ENCODE measurements around the gene SLCO4A1.
A peak's percentile ranks its signal among the peaks of the same experiment; 100 is the strongest.
"Not testable (repeated sequence)": the region's sequence is repeated elsewhere in the genome, so short reads cannot be mapped to it uniquely, and the experiment has no call there.

SLCO4A1 gene

DNA sequence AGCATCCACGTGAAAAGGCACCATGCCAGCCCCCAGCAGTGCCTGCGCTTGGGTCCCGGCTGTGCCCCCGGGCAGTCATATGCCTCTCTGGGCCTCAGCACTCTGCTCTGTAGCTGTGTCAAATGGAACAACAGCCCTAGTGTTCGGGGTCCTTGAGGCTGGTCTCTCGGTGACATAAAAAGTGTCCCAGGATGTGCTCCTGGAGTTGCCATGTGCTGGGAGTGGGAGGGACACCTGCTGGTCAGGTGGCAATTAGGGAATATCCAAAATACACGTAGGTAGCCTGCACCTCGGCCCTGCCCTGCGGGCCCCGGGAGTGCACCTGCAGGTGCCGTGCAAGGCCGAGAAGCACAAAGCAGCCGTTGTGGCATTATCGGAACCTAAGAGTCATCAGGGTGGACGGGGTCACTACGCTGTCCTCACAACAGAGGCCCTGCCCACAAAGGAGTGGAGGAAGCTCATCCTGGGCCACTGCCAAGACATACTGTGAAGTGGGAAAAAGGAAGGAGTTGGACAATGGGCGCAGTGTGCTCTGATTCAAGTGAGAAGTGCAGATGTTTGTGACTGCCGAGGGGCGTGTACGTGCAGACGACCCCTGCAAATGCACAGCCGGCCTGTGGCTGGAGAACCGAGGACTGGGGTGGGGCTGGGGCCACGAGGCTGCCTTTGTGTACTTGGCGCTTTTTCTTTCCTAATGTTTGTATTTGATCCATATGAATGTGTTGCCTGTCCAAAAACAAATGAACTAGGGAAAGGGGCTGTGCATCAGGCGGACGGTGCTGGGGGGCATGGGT, 24.6 kb downstream of the SLCO4A1 start:
- no peak for DNase-seq

- no peak for DNase-seq
Observed at GRCh38 chr20:62667530-62668440, 25.5 kb downstream of the SLCO4A1 start.

- DNase-seq = peak; percentile 22
Observed at GRCh38 chr20:62668441-62669027, 26.2 kb downstream of the SLCO4A1 start.

DNA sequence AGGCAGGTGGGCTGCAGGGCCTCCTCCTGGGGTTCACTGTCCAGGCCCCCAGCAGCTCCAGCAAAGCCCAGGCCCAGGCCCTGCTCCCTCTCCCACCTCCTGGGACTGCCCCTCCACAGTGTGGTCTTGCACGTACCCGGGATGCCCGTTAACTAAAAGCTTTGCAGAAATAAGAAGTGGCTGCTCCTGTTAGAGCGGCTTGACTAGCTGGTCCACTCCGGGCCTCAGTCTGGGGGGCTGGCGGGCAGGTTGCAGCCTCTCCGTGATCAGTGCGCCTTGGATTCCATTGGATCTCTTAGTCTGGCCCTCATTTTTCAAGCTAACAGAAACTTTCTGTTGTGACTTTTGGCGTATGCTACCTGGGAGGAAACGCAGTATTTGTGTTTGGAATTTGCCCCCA, 26.9 kb downstream of the SLCO4A1 start:
- no peak for DNase-seq

GRCh38 chr20:62670156-62670555, 27.9 kb downstream of the SLCO4A1 start:
- no peak for DNase-seq

DNA sequence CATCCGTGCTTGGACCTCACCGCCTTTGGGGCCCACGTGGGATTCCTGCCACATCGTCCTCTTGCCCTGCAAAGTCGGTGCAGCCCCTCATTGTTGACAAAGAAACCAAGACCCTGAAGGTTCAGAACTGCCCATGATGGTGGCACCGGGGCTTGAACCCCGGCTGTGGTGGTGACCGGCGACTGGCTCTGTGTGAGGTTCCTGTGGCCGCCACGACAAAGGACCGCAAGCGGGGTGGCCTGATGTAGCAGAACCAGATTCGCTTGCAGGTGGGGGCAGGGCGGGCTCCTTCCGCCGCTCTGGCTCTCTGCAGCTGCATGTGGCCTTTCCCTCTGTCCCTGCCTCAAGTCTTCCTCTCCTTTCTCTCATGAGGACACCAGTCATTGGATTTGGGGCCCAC, 28.7 kb downstream of the SLCO4A1 start:
- DNase-seq = no peak

- DNase-seq = no peak
Observed at GRCh38 chr20:62671765-62672164, 29.5 kb downstream of the SLCO4A1 start.

GRCh38 chr20:62674370-62674769, 32.1 kb downstream of the SLCO4A1 start:
- DNase-seq = no peak

DNA sequence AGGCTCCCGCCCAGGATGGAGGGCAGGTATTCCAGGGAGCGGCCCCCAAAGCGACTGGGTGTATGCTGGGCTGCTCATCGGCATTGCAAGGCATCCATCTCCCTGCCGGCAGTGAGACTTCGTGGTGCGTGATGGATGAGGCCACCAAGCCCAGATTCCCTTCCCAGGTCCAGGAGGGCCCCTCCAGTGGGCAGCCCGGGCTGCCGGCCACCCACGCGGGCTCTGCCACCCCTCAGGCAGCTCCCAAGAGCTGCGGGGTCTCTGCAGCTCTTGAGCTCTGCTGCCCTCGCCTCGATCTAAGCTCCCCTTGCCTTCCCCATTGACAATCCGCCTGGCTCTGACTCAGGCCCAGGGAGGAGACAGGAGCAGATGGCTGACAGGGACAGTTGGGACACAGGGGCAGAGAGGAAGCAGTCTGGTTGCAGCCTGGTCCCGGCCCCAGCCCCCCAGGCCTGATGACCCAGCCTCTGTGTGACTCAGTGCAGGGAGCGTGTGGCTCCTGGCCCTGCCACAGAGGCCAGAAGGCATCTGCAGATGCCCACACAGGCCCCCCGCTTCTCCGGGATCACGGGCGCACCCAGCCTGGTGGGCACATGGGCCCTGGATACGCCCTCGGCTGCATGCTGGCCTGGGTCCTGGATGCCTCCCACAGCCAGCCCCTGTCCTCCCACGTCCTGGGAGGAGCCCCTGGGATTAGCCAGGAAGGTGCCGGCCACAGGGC, 33.0 kb downstream of the SLCO4A1 start:
- DNase-seq = no peak

GRCh38 chr20:62675877-62676260, 33.6 kb downstream of the SLCO4A1 start:
- DNase-seq = no peak

- DNase-seq = no peak
Observed at GRCh38 chr20:62676976-62677375, 34.7 kb downstream of the SLCO4A1 start.

- no peak for DNase-seq
Observed at GRCh38 chr20:62677678-62678077, 35.4 kb downstream of the SLCO4A1 start.

DNA sequence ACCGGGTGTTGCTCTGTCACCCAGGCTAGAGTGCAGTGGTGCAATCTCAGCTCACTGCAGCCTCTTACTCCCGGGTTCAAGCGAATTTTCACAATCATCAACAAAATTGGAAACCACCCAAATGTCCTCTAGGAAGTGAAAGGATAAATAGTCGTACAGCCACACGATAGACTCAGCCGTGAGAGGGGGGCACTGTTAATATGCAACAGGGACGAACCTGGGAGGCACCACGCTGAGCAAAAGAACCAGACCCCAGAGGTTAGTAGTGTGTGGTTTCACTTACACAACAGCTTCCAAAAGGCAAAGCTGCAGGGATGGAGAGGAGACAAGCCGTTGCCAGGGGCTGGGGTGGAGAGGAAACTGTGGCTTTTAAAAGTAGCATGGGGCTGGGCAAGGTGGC, 36.2 kb downstream of the SLCO4A1 start:
- no peak for DNase-seq

- DNase-seq = no peak
Observed at GRCh38 chr20:62679978-62680589, 37.8 kb downstream of the SLCO4A1 start.

DNA sequence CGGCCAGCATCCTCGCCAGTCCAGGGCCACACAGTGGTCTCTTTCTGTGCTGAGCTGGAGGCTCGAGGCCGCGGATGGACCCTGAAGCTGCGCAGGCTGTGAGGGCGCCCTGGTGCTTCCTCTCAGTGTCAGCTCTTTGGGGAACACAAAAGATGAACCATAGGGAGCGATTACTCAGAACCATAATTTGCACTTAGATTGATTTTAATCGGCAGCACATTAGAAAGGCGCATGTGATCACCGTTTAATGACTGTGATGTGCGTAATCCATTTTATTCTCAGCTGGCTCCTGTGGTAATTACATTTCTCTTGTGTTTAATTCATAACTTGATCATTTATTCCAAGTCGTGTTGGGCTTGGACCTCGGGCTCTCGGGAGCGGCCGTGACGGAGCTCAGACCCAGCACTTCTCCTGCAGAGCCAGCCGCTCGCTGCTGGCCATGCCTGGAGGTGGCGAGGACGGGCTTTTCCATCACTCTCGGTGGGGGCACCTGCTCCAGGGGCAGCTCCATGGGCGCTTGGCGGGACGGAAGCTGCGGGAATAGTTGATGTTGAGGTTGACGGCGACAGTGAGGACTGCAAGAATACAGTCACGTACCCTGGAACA, 40.7 kb downstream of the SLCO4A1 start:
- DNase-seq = no peak

DNA sequence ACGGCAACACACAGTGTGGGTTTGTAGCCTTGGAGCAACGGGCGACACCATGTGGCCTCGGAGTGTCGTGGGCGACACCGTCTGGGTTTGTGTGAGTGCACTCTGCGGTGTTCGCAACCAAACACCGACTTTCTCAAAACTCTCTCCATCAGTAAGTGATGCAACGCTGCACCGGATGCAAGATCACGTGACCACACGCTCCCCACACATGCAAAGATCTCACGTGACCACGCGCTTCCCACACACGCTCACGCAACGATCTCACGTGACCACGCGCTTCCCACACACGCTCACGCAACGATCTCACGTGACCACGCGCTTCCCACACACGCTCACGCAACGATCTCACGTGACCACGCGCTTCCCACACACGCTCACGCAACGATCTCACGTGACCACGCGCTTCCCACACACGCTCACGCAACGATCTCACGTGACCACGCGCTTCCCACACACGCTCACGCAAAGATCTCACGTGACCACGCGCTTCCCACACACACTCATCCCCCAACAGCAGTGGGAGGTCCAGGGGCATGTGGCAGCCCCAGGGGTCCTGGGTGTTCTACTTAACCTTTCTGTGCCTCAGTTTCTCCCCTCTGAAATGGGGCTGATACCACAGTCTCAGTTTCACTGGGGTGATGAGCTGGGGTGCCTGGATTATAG, 41.5 kb downstream of the SLCO4A1 start:
- not testable (repeated sequence) for DNase-seq

DNA sequence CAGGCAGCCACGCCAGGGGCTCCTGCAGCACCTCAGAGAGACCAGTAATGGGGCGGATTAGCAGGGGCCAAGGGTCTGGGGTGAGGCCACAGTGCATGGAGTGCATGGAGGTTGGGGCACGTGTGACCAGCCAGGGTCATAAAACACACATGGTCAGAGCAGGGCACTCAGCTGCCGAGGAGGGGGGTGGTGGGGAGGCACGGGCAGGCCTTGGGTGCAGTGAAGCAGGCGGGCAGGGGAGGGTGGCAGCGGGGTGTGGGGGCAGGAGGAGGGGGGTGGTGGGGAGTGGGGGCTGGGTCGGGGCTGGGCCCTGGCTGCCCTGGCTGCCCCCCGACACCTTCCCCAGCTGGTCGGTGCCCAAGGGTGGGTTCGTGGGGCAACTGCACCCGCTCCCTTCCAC, 42.7 kb downstream of the SLCO4A1 start:
- no peak for DNase-seq

DNA sequence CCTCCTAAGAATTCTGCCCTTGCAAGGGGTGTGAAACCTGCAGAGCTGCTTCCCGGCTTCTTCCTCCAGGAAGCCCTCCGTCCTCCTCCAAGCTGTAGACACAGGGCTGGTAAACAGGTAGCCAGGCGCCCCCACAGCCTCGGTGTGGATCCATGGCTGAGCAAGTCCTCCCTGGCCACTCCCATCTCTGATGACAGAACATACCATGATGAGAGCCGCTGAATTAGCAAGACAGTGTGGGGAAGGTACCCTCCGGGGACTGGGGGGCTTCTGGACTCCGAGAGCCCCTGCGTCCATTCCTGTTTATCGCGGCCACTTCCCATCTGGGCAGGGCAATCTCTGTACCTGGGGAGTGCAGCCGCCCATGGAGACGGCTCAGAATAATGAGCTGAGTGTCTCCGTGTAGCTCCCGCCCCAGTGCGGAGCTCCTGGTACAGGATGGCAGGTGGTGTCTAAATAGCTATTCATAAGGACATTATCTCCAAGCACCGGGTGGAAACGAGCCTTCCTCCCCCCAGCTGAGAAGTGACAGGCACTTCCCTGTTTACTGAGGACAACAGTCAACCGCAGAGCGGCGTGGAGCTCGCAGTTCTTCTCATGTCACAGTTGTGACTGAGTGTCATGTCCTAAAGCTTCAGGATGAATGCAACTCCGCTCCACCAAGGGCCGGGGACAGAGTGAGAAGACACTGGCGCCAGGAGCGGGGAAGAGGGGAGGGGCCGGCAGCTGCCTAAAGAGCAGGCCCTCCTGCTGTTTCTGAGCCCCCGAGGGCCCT, 43.7 kb downstream of the SLCO4A1 start:
- no peak for DNase-seq

DNA sequence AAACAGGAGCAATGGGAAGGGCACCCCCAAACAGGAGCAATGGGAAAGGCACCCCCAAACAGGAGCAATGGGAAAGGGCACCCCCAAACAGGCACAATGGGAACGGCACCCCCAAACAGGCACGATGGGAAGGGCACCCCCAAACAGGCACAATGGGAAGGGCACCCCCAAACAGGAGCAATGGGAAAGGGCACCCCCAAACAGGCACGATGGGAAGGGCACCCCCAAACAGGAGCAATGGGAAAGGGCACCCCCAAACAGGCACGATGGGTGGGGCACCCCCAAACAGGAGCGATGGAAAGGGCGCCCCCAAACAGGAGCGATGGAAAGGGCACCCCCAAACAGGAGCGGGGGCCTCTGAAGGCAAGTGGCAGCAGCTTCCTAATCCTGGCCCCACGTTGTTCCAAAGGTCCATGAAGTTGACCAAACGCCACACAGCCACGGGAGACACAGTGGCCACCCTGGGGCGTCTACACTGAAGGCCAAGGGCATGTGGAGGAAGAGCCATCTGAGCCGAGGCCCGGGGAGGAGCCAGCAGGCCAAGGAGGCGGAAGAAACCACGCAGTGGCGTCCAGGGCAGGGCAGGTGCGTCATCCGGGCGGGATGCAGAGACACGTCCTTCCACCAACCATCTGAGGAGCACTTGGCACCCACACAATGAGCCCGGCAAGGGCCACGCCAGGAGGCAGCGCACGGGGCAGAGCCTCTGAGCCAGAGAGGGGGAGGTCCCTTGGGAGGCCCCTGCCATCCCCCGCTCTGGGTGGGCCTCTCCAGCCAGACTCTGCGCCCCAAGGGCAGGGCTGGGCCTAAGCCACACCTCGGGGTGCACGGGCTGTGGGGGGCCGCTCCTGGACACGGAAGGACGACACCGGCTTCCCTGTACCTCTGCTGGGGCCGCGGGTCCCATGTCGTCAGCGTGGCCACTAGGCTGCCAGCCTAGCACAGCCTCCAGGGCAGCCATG, 44.8 kb downstream of the SLCO4A1 start:
- DNase-seq = no peak

DNA sequence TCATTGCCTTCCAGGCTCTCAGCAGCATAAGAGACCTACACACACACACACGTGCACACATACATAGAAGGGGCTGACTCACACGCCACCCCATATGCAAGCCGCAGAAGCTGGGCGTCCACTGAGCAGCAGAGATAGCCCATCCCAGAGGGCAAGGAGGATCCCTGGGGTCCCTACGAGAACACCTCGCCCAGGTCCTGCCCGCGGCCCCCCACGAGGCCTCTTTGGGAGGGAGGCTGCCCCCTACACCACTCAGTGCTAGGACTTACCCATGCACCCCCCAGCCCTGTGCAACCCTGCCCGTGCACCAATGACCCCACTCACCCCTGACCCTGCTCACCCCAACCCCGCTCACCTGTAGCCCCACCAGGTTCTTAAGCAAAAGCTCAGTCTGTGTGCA, 45.8 kb downstream of the SLCO4A1 start:
- DNase-seq = no peak

Data from NCI-H446 treated with DMSO at 0.1 percent for 48 hours (cell line).